HepG2 (cell line): ENCODE results near the gene KRT17. TPM values are rescaled to one million over a fixed set of nuclear protein-coding genes. Genes with fewer than 3 reads are reported as not detected.

Experiments used
- AFF4 ChIP-seq: sonication (generic); formaldehyde crosslinking; IDR thresholded peaks from 2 replicates; pipeline ENCODE4 v1.4.0; 2020; ENCODE audit warnings: missing genetic modification reagents
- ARHGAP35 ChIP-seq: sonication (generic); formaldehyde crosslinking; IDR thresholded peaks from 2 replicates; pipeline ENCODE4 v1.9.0; 2022; ENCODE audit warnings: mild to moderate bottlenecking, inconsistent platforms, moderate library complexity, missing genetic modification reagents, borderline replicate concordance
- GABPB1 ChIP-seq: IDR thresholded peaks from 2 replicates; pipeline ENCODE4 v1.6.1; 2016; ENCODE audit warnings: mild to moderate bottlenecking, missing genetic modification reagents, moderate library complexity, missing compliant biosample characterization
- IKZF1 ChIP-seq: fragments of 450-650 bp; IDR thresholded peaks from 2 replicates; pipeline ENCODE4 v1.7.1; 2016
- MEIS1 ChIP-seq: sonication (generic); formaldehyde crosslinking; IDR thresholded peaks from 2 replicates; pipeline ENCODE4 v1.9.0; 2021; ENCODE audit warnings: mild to moderate bottlenecking, missing genetic modification reagents, moderate library complexity, borderline replicate concordance
- NRL ChIP-seq: sonication (generic); formaldehyde crosslinking; IDR thresholded peaks from 2 replicates; pipeline ENCODE4 v1.5.0; 2020; ENCODE audit warnings: missing genetic modification reagents, mild to moderate bottlenecking, moderate library complexity, borderline replicate concordance
- SNRNP70 ChIP-seq: fragments of 200-400 bp; formaldehyde crosslinking; IDR thresholded peaks from 2 replicates; pipeline ENCODE4 v1.6.1; 2017; ENCODE audit warnings: mild to moderate bottlenecking, low read depth, low read length, moderate library complexity
- ZNF331 ChIP-seq: sonication (generic); formaldehyde crosslinking; IDR thresholded peaks from 2 replicates; pipeline ENCODE4 v1.4.0; 2020; ENCODE audit warnings: missing genetic modification reagents
- ZNF407 ChIP-seq: sonication (generic); formaldehyde crosslinking; IDR thresholded peaks from one replicate; pipeline ENCODE4 v1.5.1; 2020; ENCODE audit warnings: mild to moderate bottlenecking, missing genetic modification reagents; ENCODE audit errors: not compliant biosample characterization
- polyA plus RNA-seq, 8 experiments: library from polyadenylated mRNA; depleted of rRNA in 3 of 8; stranded (reverse) in 7 of 8; unstranded in 1 of 8; fragments of >200 nt; fragmentation: Illumina TruSeq in 4 of 8; extraction: Trizol in 4 of 8; gene quantifications; 2 replicates each; pipeline versions ENCODE4 v1.2.1 to v1.2.3, GENCODE V29; 2011 to 2016; ENCODE audit warnings: low read depth in 4 of 8, missing spikeins in 1 of 8, mixed read lengths in 1 of 8; ENCODE audit not compliant: insufficient read depth in 1 of 8
- total RNA-seq, 5 experiments: library from RNA; depleted of rRNA; stranded (reverse); fragments of >200 nt; fragmentation: Illumina TruSeq; extraction: Trizol; gene quantifications; 2 replicates each; pipeline ENCODE4 v1.2.3, GENCODE V29; 2016; ENCODE audit warnings: low read depth in 1 of 5
- TF ChIP-seq, protein P1 (sequence below): sonication (generic); formaldehyde crosslinking; IDR thresholded peaks from 2 replicates; pipeline ENCODE4 v1.5.1; 2020; ENCODE audit warnings: mild to moderate bottlenecking, missing genetic modification reagents, moderate library complexity
- TF ChIP-seq, protein P2 (sequence below): IDR thresholded peaks from 2 replicates; pipeline ENCODE4 v1.6.1; 2012; ENCODE audit warnings: inconsistent platforms

Gene KRT17
- total and polyA plus RNA-seq, 2 of the 13 experiments (the other 11 are each of a cell fraction or from before 2014, with no cell fraction given): 0.38 to 0.82 TPM

- TF ChIP-seq, protein P1, sequence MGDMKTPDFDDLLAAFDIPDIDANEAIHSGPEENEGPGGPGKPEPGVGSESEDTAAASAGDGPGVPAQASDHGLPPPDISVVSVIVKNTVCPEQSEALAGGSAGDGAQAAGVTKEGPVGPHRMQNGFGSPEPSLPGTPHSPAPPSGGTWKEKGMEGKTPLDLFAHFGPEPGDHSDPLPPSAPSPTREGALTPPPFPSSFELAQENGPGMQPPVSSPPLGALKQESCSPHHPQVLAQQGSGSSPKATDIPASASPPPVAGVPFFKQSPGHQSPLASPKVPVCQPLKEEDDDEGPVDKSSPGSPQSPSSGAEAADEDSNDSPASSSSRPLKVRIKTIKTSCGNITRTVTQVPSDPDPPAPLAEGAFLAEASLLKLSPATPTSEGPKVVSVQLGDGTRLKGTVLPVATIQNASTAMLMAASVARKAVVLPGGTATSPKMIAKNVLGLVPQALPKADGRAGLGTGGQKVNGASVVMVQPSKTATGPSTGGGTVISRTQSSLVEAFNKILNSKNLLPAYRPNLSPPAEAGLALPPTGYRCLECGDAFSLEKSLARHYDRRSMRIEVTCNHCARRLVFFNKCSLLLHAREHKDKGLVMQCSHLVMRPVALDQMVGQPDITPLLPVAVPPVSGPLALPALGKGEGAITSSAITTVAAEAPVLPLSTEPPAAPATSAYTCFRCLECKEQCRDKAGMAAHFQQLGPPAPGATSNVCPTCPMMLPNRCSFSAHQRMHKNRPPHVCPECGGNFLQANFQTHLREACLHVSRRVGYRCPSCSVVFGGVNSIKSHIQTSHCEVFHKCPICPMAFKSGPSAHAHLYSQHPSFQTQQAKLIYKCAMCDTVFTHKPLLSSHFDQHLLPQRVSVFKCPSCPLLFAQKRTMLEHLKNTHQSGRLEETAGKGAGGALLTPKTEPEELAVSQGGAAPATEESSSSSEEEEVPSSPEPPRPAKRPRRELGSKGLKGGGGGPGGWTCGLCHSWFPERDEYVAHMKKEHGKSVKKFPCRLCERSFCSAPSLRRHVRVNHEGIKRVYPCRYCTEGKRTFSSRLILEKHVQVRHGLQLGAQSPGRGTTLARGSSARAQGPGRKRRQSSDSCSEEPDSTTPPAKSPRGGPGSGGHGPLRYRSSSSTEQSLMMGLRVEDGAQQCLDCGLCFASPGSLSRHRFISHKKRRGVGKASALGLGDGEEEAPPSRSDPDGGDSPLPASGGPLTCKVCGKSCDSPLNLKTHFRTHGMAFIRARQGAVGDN (CRISPR knock-in tag): peak; percentile 56; the same call in 1 of the 2 replicates
- no peak for TF ChIP-seq AFF4 (CRISPR knock-in tag)
- peak; percentile 9; the same call in 1 of the 2 replicates for TF ChIP-seq MEIS1 (CRISPR knock-in tag)
- no peak for TF ChIP-seq SNRNP70
- TF ChIP-seq GABPB1: peak; percentile 68
- TF ChIP-seq ZNF331 (CRISPR knock-in tag): peak; percentile 60
- TF ChIP-seq ZNF407 (CRISPR knock-in tag): peak; percentile 76
- 0 out of 2 replicates have a peak, but pooled peaks have one; percentile 15 for TF ChIP-seq NRL (CRISPR knock-in tag)
- TF ChIP-seq IKZF1: no peak
- TF ChIP-seq, protein P2, sequence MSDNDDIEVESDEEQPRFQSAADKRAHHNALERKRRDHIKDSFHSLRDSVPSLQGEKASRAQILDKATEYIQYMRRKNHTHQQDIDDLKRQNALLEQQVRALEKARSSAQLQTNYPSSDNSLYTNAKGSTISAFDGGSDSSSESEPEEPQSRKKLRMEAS: peak; percentile 41; the same call in 1 of the 2 replicates
- TF ChIP-seq ARHGAP35: peak; percentile 82
Observed at GRCh38 chr17:41648411-41649195, 24.2 kb upstream of the KRT17 start (continued).
